HFFc6 (cell line): Measurements from ENCODE around the gene SLC12A4. TPM values are rescaled to one million over a fixed set of nuclear protein-coding genes. Genes with fewer than 3 reads are reported as not detected.

Source experiments
- DNase-seq: peaks from one replicate; pipeline ENCODE4 v3.0.0-alpha.2; 2018
- H3K27ac Mint-ChIP-seq: 2 replicates; pipeline ENCODE4 v1.8.0; 2020; ENCODE audit warnings: mild to moderate bottlenecking, mixed read lengths
- H3K27me3 Mint-ChIP-seq: 2 replicates; pipeline ENCODE4 v1.8.0; 2021; ENCODE audit warnings: mild to moderate bottlenecking, moderate library complexity, mixed read lengths; ENCODE audit not compliant: insufficient read depth
- H3K36me3 Mint-ChIP-seq: 2 replicates; pipeline ENCODE4 v1.8.0; 2021; ENCODE audit warnings: low read depth, mixed read lengths
- H3K4me1 Mint-ChIP-seq: 2 replicates; pipeline ENCODE4 v1.8.0; 2020; ENCODE audit warnings: low read depth, mixed read lengths
- H3K4me3 Mint-ChIP-seq: 2 replicates; pipeline ENCODE4 v1.8.0; 2020; ENCODE audit warnings: mild to moderate bottlenecking, moderate library complexity, mixed read lengths
- H3K9me3 Mint-ChIP-seq: 2 replicates; pipeline ENCODE4 v1.8.0; 2020; ENCODE audit warnings: mild to moderate bottlenecking, mixed read lengths
- total RNA-seq, 6 experiments: library from RNA; stranded (reverse); fragmentation: NEBNext Ultra II Directional; extraction: Animal tissue kit (Norgen Biotek cat#: 25700); gene quantifications; 2 replicates in 1 of 6; 3 replicates in 5 of 6; pipeline ENCODE4 v1.2.3, GENCODE V29; 2021
- TF ChIP-seq, protein P1 (sequence below): fragments of 200-600 bp; sonication (generic); IDR thresholded peaks from 2 replicates; pipeline ENCODE4 v1.5.0; 2021; ENCODE audit warnings: antibody characterized with exemption, mild to moderate bottlenecking

Gene SLC12A4
- total RNA-seq, 6 experiments from 2014 or later, result 89.8 to 113 (median 98.9) TPM

DNA sequence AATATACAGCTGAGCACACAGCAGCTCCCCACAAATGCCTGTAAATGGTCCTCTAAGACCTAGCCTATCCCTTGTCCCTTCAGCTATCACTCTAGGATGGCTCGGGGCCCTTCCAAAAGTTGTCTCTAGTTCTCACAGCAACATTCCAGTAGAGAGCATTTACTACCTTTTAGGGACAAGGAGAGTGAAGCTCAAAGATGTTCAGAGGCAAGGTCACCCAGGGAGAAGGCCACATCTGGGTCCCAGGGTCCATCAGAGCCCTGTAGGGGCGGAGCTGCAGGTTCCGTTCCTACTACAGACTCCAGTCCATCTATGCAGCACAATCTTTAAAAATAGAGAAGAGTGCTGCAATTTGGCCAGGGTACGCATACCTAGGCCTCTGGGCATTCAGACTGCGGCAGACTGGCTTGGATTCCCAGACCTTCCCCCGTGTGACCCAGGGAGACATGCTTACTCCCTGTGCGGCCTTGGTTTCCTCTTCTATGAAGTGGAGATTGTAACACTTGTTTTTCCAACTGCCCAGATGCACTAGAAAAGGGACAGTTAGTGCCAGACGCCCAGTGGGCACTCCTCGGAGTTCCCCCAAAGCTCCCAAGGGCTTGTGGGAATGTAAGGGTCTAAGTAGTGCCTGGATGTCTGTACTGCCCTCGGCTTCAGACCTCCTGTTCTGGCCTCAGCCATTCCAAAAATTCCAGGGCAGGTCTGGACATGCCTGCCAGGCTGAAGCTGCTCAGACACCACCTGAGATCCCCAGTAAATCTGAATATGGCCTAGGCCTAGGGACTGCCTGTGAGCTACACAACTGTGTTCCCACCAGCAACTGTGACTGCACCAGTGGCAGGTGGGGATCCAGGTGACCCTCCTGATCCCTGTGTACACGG, 2.5 kb downstream of the SLC12A4 start:
- Mint-ChIP-seq H3K27ac (peak overlapping the region; percentile 97), H3K27me3 (peaks cover 3% of the 10 kb centered on the region; the same call in 1 of the 2 replicates), H3K36me3 (peaks cover 45% of the 10 kb centered on the region), H3K4me1 (peaks cover 59% of the 10 kb centered on the region), H3K9me3 (no peaks in the 10 kb centered on the region), H3K4me3 (peak overlapping the region; percentile 100)
- TF ChIP-seq, protein P1, sequence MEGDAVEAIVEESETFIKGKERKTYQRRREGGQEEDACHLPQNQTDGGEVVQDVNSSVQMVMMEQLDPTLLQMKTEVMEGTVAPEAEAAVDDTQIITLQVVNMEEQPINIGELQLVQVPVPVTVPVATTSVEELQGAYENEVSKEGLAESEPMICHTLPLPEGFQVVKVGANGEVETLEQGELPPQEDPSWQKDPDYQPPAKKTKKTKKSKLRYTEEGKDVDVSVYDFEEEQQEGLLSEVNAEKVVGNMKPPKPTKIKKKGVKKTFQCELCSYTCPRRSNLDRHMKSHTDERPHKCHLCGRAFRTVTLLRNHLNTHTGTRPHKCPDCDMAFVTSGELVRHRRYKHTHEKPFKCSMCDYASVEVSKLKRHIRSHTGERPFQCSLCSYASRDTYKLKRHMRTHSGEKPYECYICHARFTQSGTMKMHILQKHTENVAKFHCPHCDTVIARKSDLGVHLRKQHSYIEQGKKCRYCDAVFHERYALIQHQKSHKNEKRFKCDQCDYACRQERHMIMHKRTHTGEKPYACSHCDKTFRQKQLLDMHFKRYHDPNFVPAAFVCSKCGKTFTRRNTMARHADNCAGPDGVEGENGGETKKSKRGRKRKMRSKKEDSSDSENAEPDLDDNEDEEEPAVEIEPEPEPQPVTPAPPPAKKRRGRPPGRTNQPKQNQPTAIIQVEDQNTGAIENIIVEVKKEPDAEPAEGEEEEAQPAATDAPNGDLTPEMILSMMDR, result no peak
- DNase-seq, result no peak

GRCh38 chr16:67964477-67965131, 3.8 kb downstream of the SLC12A4 start:
- TF ChIP-seq, protein P1, result no peak
- Mint-ChIP-seq H3K27me3 (peaks cover 3% of the 10 kb centered on the region; the same call in 1 of the 2 replicates), H3K36me3 (peaks cover 56% of the 10 kb centered on the region), H3K4me1 (peaks cover 72% of the 10 kb centered on the region), H3K9me3 (no peaks in the 10 kb centered on the region), H3K4me3 (peak overlapping the region; percentile 100), H3K27ac (peak overlapping the region; percentile 42)
- DNase-seq, result no peak

DNA sequence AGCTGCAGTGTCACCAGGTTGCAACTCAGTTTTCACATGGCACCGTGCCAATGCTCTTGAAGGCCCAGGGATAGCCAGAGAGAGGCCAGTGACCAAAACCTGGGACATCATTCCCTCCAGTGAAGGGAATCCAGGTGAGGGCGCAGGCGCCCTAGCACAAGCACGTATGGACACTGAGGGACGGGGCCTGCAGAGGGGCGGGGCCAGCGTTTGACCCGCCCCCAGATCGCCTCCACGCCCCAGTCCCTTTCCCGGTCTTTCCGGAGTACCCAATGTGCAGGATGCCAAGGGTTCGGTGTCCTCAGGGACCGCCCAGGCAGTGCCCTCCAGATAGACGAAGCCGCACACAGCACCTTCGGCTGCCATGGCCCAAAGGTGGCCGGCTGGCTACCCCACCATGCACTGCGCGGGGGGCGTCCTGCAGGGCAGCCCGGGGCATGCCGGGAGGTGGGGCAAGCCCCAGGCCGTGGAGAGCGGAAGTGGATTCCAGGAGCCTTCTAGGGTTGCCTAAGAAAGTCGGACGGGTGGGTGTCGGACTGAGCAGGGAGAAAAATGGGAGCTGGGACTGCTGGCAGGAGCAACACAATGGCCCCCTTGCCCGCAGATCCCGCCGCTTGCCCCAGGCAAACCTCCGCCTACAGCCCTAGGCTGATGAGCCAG, 4.6 kb downstream of the SLC12A4 start:
- Mint-ChIP-seq H3K27ac (no peak overlapping the region), H3K4me1 (peaks cover 74% of the 10 kb centered on the region), H3K27me3 (peaks cover 3% of the 10 kb centered on the region; the same call in 1 of the 2 replicates), H3K9me3 (no peaks in the 10 kb centered on the region), H3K4me3 (no peak overlapping the region), H3K36me3 (peaks cover 56% of the 10 kb centered on the region)
- DNase-seq, result no peak
- TF ChIP-seq, protein P1, result no peak

DNA sequence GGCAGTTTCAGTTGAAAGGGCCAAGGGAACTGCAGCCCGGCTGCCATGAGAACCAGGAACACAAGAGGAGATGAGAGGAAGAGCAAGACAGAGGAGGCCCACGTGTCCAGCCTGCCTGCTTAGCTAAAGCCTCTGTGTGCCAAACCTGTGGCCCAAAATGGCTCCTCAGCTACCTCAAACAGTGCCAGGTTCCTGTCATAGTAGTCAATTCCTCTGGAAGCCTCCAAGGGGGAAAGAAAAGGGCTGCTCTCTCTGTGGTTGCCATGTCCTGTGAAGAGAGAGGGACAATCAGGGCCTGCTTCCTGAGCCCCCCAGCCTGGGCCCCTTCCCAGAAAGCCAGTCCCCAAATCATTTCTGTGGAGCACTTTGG, 5.2 kb downstream of the SLC12A4 start:
- Mint-ChIP-seq H3K27me3 (peaks cover 3% of the 10 kb centered on the region; the same call in 1 of the 2 replicates), H3K4me3 (no peak overlapping the region), H3K27ac (no peak overlapping the region), H3K36me3 (peaks cover 61% of the 10 kb centered on the region), H3K4me1 (peaks cover 76% of the 10 kb centered on the region), H3K9me3 (no peaks in the 10 kb centered on the region)
- DNase-seq, result no peak
- TF ChIP-seq, protein P1, result no peak

DNA sequence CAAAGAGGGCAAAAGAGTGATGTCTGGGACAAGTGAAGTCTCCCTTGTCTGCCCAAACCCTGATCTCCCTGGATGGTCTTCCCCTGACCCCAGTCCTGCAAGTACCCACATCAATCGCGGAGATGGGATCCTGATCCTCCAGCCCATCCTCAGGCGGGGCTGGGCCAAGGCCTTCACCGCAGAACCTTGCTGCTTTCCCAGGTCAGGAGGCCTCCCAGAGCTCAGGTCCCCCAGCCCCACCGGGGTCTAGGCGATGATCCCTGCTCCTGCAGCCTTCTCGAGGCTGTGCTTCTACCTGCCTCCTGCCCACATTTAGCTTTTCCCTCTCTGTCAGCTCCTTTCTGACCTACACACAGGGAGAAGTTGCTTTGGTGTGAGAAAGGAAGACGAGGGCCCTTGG, 6.3 kb downstream of the SLC12A4 start:
- peaks cover 73% of the 10 kb centered on the region for H3K4me1 Mint-ChIP-seq
- H3K36me3 Mint-ChIP-seq, result peaks cover 56% of the 10 kb centered on the region
- no peak for DNase-seq
- no peak overlapping the region for H3K4me3 Mint-ChIP-seq
- H3K27me3 Mint-ChIP-seq, result peaks cover 3% of the 10 kb centered on the region; the same call in 1 of the 2 replicates
- TF ChIP-seq, protein P1, result no peak
- H3K9me3 Mint-ChIP-seq, result no peaks in the 10 kb centered on the region
- no peak overlapping the region for H3K27ac Mint-ChIP-seq
